Duodenal mucosa (tissue), 2 donors: ENCODE measurements around the gene DNAJB9.

Experiments
- H3K27ac ChIP-seq: one replicate; pipeline ENCODE4 v1.7.0; 2013; ENCODE audit warnings: low read depth, low read length
- H3K27me3 ChIP-seq, 2 donors: one replicate each; pipeline ENCODE4 v1.7.0; 2013; ENCODE audit warnings: low read length in 2 of 2, control low read depth in 1 of 2; ENCODE audit not compliant: insufficient read depth in 2 of 2, control insufficient read depth in 1 of 2
- H3K36me3 ChIP-seq, 2 donors: one replicate each; pipeline ENCODE4 v1.7.0; 2013; ENCODE audit warnings: low read length in 2 of 2, control low read depth in 1 of 2; ENCODE audit not compliant: insufficient read depth in 2 of 2, control insufficient read depth in 1 of 2
- H3K4me1 ChIP-seq, 2 donors: one replicate each; pipeline ENCODE4 v1.7.0; 2013; ENCODE audit warnings: low read length in 2 of 2, control low read depth in 1 of 2; ENCODE audit not compliant: insufficient read depth in 2 of 2, control insufficient read depth in 1 of 2
- H3K4me3 ChIP-seq, 2 donors: one replicate each; pipeline ENCODE4 v1.7.0; 2013; ENCODE audit warnings: low read length in 2 of 2, low read depth in 1 of 2
- H3K9ac ChIP-seq, 2 donors: one replicate each; pipeline ENCODE4 v1.7.0; 2013; ENCODE audit warnings: low read length in 2 of 2, low read depth in 1 of 2
- H3K9me3 ChIP-seq, 2 donors: one replicate each; pipeline ENCODE4 v1.7.0; 2013; ENCODE audit warnings: low read length in 2 of 2, control low read depth in 1 of 2; ENCODE audit not compliant: control insufficient read depth in 1 of 2

Gene DNAJB9

DNA sequence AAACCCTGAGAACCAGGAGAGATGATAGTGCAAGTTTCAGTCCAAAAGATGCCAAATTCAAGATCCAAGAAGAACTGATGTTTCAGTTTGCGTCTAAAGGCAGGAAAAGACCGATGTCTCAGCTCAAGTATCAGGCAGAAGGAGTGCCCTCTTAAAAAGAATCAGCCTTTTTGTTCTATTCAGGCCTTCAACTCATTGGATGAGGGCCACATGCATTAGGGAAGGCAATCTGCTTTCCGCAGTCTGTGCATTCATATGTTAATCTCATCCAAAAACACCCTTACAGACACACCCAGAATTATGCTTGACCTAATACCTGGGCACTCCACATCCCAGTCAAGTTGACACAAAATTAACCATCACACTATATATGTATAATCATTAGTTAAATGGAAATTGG, 45.2 kb downstream of the DNAJB9 start:
- no peak overlapping the region for H3K9ac ChIP-seq
- H3K4me1 ChIP-seq = no peaks in the 10 kb centered on the region
- H3K27me3 ChIP-seq = no peaks in the 10 kb centered on the region
- no peaks in the 10 kb centered on the region for H3K36me3 ChIP-seq
- H3K27ac ChIP-seq = no peak overlapping the region
- H3K9me3 ChIP-seq = no peaks in the 10 kb centered on the region
- H3K4me3 ChIP-seq = no peak overlapping the region

DNA sequence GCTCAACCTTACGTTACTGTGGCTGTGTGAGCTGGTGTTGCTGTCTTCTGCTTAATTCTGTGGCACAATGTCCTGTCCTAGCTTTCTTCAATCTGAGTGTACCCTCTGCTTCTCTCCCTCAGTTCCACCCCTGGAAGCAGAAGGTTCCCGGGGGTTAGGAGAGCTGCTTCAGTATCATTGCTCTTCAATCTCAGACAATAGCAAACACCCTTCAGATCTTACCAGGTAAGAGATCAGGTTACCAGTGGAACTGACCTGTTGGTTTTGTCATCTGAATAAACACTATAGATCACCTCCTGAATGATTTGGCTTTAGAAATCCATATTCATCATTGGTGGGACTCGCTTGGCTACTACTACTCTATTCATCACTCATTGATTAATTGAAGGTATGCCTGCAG, 48.4 kb downstream of the DNAJB9 start:
- H3K9me3 ChIP-seq = no peaks in the 10 kb centered on the region
- H3K36me3 ChIP-seq = no peaks in the 10 kb centered on the region
- H3K27me3 ChIP-seq = no peaks in the 10 kb centered on the region
- no peaks in the 10 kb centered on the region for H3K4me1 ChIP-seq
- H3K4me3 ChIP-seq = no peak overlapping the region
- no peak overlapping the region for H3K9ac ChIP-seq
- no peak overlapping the region for H3K27ac ChIP-seq

DNA sequence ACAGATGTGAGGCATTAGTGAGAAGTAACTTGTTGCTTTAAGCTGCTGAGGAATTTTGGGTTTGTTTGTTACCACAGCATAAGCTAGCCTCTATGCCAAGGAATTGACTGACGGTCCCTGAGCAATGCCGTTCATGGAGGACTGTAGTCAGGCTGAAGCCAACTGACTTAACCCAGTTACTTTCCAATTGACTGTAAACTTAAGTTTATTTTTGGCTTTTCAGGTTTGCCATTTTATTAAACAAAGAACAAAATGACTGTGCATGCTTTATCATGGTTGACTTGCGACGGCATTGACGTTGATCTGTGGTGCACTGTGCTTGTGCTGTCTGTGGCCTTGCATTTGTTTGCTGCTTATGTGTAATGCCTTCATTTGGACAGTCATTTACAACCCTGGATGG, 53.5 kb downstream of the DNAJB9 start:
- Histone ChIP-seq H3K4me1 (no peaks in the 10 kb centered on the region), H3K36me3 (no peaks in the 10 kb centered on the region), H3K9ac (no peak overlapping the region), H3K27ac (no peak overlapping the region), H3K27me3 (no peaks in the 10 kb centered on the region), H3K9me3 (no peaks in the 10 kb centered on the region), H3K4me3 (no peak overlapping the region)
